ENCODE measurements around the gene CCR6. TPM values are rescaled to one million over a fixed set of nuclear protein-coding genes. Genes with fewer than 3 reads are reported as not detected.

CCR6 gene
- total and polyA plus RNA-seq, 2 donors (not counting 3 experiments of a cell fraction or from before 2014, with no cell fraction given) = not detected

- no peaks in the 10 kb centered on the region for H4K20me1 ChIP-seq (replicated peaks; ENCODE audit: control insufficient read depth, extremely low read depth, insufficient read depth, low read length)
- no peaks in the 10 kb centered on the region for H3K4me1 ChIP-seq (ENCODE audit: control insufficient read depth, extremely low read depth, insufficient read depth, low read length)
- H3K79me2 ChIP-seq (ENCODE audit: control insufficient read depth, insufficient read depth, low read length) = no peaks in the 10 kb centered on the region
- FAIRE-seq (no peak), DNase-seq (ENCODE audit: low read depth, low spot score) (no peak)
- H3K4me3 ChIP-seq (replicated peaks in 1 of 3; ENCODE audit: insufficient read depth in 1 of 3, low read depth in 1 of 3, low read length in 3 of 3) = no peak overlapping the region
- H3K27ac ChIP-seq (ENCODE audit: insufficient read depth, low read depth, low read length) = no peak overlapping the region
- H3K36me3 ChIP-seq (ENCODE audit: control insufficient read depth in 2 of 2, extremely low read depth in 1 of 2, insufficient read depth in 2 of 2, low read length in 2 of 2) = no peaks in the 10 kb centered on the region
- CTCF ChIA-PET = no interaction called here
- H2AFZ ChIP-seq (ENCODE audit: low read depth, low read length) = no peak overlapping the region
- BruUV-seq (replicated peaks) = no TSS peak
- no peak overlapping the region for H3K9ac ChIP-seq (replicated peaks; ENCODE audit: extremely low read depth, insufficient read depth, low read length)
- H3K9me1 ChIP-seq (replicated peaks; ENCODE audit: control insufficient read depth, extremely low read depth, insufficient read depth, low read length) = no peaks in the 10 kb centered on the region
- no peaks in the 10 kb centered on the region for H3K27me3 ChIP-seq (ENCODE audit: control insufficient read depth in 2 of 2, insufficient read depth in 2 of 2, low read length in 2 of 2)
- dilution Hi-C loops (cut with MboI; ENCODE audit: extremely low pct_ligation_motif_present, low sequenced_read_pairs) = no loop called here
- intact Hi-C loops (cut with micrococcal nuclease) = loop anchor here (5.0 kb wide), 1 partner anchor 403 kb away; no protein-coding TSS in a partner anchor
- no peaks in the 10 kb centered on the region for H3K9me3 ChIP-seq (replicated peaks; ENCODE audit: control insufficient read depth, insufficient read depth, low read length)
- no peak overlapping the region for H3K4me2 ChIP-seq (ENCODE audit: insufficient read depth, low read length)
- POLR2A ChIA-PET = no interaction called here
- TF ChIP-seq POLR2A (IDR thresholded peaks at IDR 0.05; ENCODE audit: low read depth, low read length) = no peak
- TF ChIP-seq POLR2AphosphoS5 (IDR thresholded peaks at IDR 0.05; ENCODE audit: insufficient read depth, low read depth, low read length) = no peak
- TF ChIP-seq EZH2 (IDR thresholded peaks at IDR 0.05; ENCODE audit: borderline replicate concordance, low read depth, low read length, severe bottlenecking) = no peak
- TF ChIP-seq MAX (IDR thresholded peaks at IDR 0.05; ENCODE audit: insufficient read depth, insufficient read length) = no peak
- TF ChIP-seq CTCF (IDR thresholded peaks at IDR 0.05; ENCODE audit: extremely low read depth in 1 of 2, insufficient read depth in 1 of 2, low read depth in 1 of 2, low read length in 2 of 2) = no peak
- no peak for TF ChIP-seq GATA2 (IDR thresholded peaks at IDR 0.05; ENCODE audit: insufficient read depth, insufficient read length, low read depth, low read length)
- TF ChIP-seq JUN (IDR thresholded peaks at IDR 0.05; ENCODE audit: borderline replicate concordance, insufficient read depth, insufficient read length, low read depth) = no peak
- TF ChIP-seq FOS (IDR thresholded peaks at IDR 0.05; ENCODE audit: borderline replicate concordance, insufficient read depth, low read length) = no peak
- no peak for TF ChIP-seq MYC (IDR thresholded peaks at IDR 0.05; ENCODE audit: low read depth, low read length)
These were observed 41.4 kb downstream of the CCR6 start for GRCh38 chr6:167164261-167164660.

Measured in endothelial cell of umbilical vein (primary cell).